H1 (cell line): ENCODE measurements around the gene PHACTR1. TPM values are rescaled to one million over a fixed set of nuclear protein-coding genes. Genes with fewer than 3 reads are reported as not detected.

Experiments
- CBX5 ChIP-seq: fragments of 300-800, 300-1000 bp; sonication (generic); IDR thresholded peaks from 2 replicates; pipeline ENCODE4 v1.7.1; 2016; ENCODE audit warnings: antibody characterized with exemption, low read length, low read depth
- CBX8 ChIP-seq: fragments of 300-800, 300-1000 bp; sonication (generic); IDR thresholded peaks from 2 replicates; pipeline ENCODE4 v1.7.1; 2016; ENCODE audit warnings: low read depth, low read length, borderline replicate concordance
- CHD1 ChIP-seq: IDR thresholded peaks from 2 replicates; pipeline ENCODE4 v1.6.1; 2012; ENCODE audit warnings: low read depth, low read length, improper control_type of control experiment
- CTCF ChIP-seq, 3 experiments: IDR thresholded peaks; 1 replicate in 2 of 3; 2 replicates in 1 of 3; pipeline versions ENCODE4 v1.5.1 to v1.6.1; 2011; ENCODE audit warnings: low read length in 3 of 3, mild to moderate bottlenecking in 3 of 3, inconsistent platforms in 2 of 3, low read depth in 1 of 3, moderate library complexity in 1 of 3; ENCODE audit not compliant: insufficient read depth in 1 of 3; ENCODE audit errors: control extremely low read depth in 1 of 3
- EP300 ChIP-seq, 2 experiments: IDR thresholded peaks; 1 replicate in 1 of 2; 2 replicates in 1 of 2; pipeline ENCODE4 v1.6.1; 2011 to 2012; ENCODE audit warnings: low read depth in 2 of 2, low read length in 2 of 2, mild to moderate bottlenecking in 2 of 2, borderline replicate concordance in 1 of 2, inconsistent platforms in 1 of 2, moderate library complexity in 1 of 2
- FOSL1 ChIP-seq: IDR thresholded peaks from 2 replicates; pipeline ENCODE4 v1.6.1; 2011; ENCODE audit warnings: mild to moderate bottlenecking, low read depth, low read length, moderate library complexity; ENCODE audit not compliant: insufficient read depth
- GABPA ChIP-seq: IDR thresholded peaks from 2 replicates; pipeline ENCODE4 v1.6.1; 2011; ENCODE audit warnings: mild to moderate bottlenecking, low read length, moderate library complexity, borderline replicate concordance; ENCODE audit not compliant: insufficient read depth
- JUND ChIP-seq: IDR thresholded peaks from 2 replicates; pipeline ENCODE4 v1.6.1; 2011; ENCODE audit warnings: mild to moderate bottlenecking, improper control_type of control experiment, low read length
- KDM1A ChIP-seq: fragments of 200-600, 300-600 bp; sonication (generic); IDR thresholded peaks from 2 replicates; pipeline ENCODE4 v1.7.1; 2016; ENCODE audit warnings: mild to moderate bottlenecking, low read length, borderline replicate concordance
- KDM5A ChIP-seq: fragments of 200-600 bp; IDR thresholded peaks from 2 replicates; pipeline ENCODE4 v1.7.1; 2012; ENCODE audit warnings: mild to moderate bottlenecking, low read length, inconsistent platforms, mixed read lengths
- NANOG ChIP-seq: IDR thresholded peaks from 2 replicates; pipeline ENCODE4 v1.6.1; 2011; ENCODE audit warnings: low read length, low read depth, mild to moderate bottlenecking, inconsistent platforms; ENCODE audit not compliant: insufficient read depth, poor library complexity, severe bottlenecking
- PHF8 ChIP-seq: fragments of 200-600 bp; sonication (generic); conservative IDR thresholded peaks from 2 replicates; pipeline ENCODE4 v1.7.1; 2012; ENCODE audit warnings: low read depth, mild to moderate bottlenecking, inconsistent platforms, low read length, moderate library complexity
- POLR2AphosphoS5 ChIP-seq: IDR thresholded peaks from 2 replicates; pipeline ENCODE4 v1.6.1; 2011; ENCODE audit warnings: low read depth, low read length
- POU5F1 ChIP-seq: IDR thresholded peaks from 2 replicates; pipeline ENCODE4 v1.6.1; 2011; ENCODE audit warnings: low read depth, mild to moderate bottlenecking, low read length, moderate library complexity
- RBBP5 ChIP-seq: IDR thresholded peaks from 2 replicates; pipeline ENCODE4 v1.7.1; 2012; ENCODE audit warnings: low read depth, mild to moderate bottlenecking, inconsistent platforms, low read length, moderate library complexity, borderline replicate concordance
- RNF2 ChIP-seq: fragments of 200-900, 300-1000 bp; sonication (generic); IDR thresholded peaks from 2 replicates; pipeline ENCODE4 v1.7.1; 2016; ENCODE audit warnings: borderline replicate concordance, low read depth, mild to moderate bottlenecking, antibody characterized with exemption, low read length; ENCODE audit not compliant: poor library complexity, severe bottlenecking; ENCODE audit errors: missing control alignments
- RXRA ChIP-seq: IDR thresholded peaks from 2 replicates; pipeline ENCODE4 v1.6.1; 2011; ENCODE audit warnings: low read depth, mild to moderate bottlenecking, low read length, moderate library complexity; ENCODE audit not compliant: insufficient read depth
- SIX5 ChIP-seq: IDR thresholded peaks from 2 replicates; pipeline ENCODE4 v1.6.1; 2011; ENCODE audit warnings: mild to moderate bottlenecking, low read depth, low read length
- TAF7 ChIP-seq: optimal IDR thresholded peaks from 2 replicates; pipeline ENCODE3; 2011; ENCODE audit warnings: low read depth, mild to moderate bottlenecking, inconsistent platforms, low read length, moderate library complexity, borderline replicate concordance
- TEAD4 ChIP-seq: IDR thresholded peaks from 2 replicates; pipeline ENCODE4 v1.6.1; 2012; ENCODE audit warnings: low read depth, low read length, inconsistent platforms, mixed read lengths
- YY1 ChIP-seq: IDR thresholded peaks from 2 replicates; pipeline ENCODE4 v1.6.1; 2011; ENCODE audit warnings: low read depth, mild to moderate bottlenecking, low read length
- polyA plus RNA-seq, 7 experiments: library from polyadenylated mRNA; depleted of rRNA in 3 of 7; stranded (reverse) in 5 of 7; unstranded in 2 of 7; fragments of >200 nt in 5 of 7; fragments of 200-250 nt in 2 of 7; gene quantifications; 1 replicate in 5 of 7; 2 replicates in 1 of 7; 4 replicates in 1 of 7; pipeline versions ENCODE4 v1.2.1 to v1.2.3, GENCODE V29; 2011 to 2013; ENCODE audit warnings: missing spikeins in 2 of 7, mixed read lengths in 2 of 7
- total RNA-seq: library from RNA; stranded (reverse); fragmentation: NEBNext Ultra II Directional; extraction: Animal tissue kit (Norgen Biotek cat#: 25700); gene quantifications from 2 replicates; pipeline ENCODE4 v1.2.1, GENCODE V29; 2021

PHACTR1 gene
- total and polyA plus RNA-seq, 2 of the 8 experiments (the other 6 are each of a cell fraction or from before 2014, with no cell fraction given) = 3.9 to 17.1 TPM

GRCh38 chr6:12886961-12887775 is 170.6 kb downstream of the PHACTR1 start (continued):
- TF ChIP-seq CTCF (IDR thresholded peaks at IDR 0.05; ENCODE audit: control extremely low read depth in 1 of 3, insufficient read depth in 1 of 3, low read depth in 1 of 3, low read length in 3 of 3) (no peak), KDM1A (peak; percentile 30; the same call in 1 of the 2 replicates), JUND (no peak), CHD1 (no peak), RNF2 (no peak), FOSL1 (no peak), POU5F1 (no peak), CBX5 (no peak), TAF7 (no peak), POLR2AphosphoS5 (no peak), TEAD4 (peak; percentile 75), KDM5A (no peak), RXRA (no peak), CBX8 (no peak), SIX5 (no peak), YY1 (peak; percentile 77), RBBP5 (no peak), EP300 (IDR thresholded peaks at IDR 0.05; ENCODE audit: borderline replicate concordance in 1 of 2, low read depth in 2 of 2, low read length in 2 of 2) (no peak; a peak in 1 of 3 replicates), NANOG (peak; percentile 53), PHF8 (no peak), GABPA (no peak)
